HEK293 (cell line): ENCODE data around the gene UGT2B7.

Experiments used
- CTCF ChIP-seq: fragments of 450-650 bp; formaldehyde crosslinking; IDR thresholded peaks from 2 replicates; pipeline ENCODE4 v1.5.1; 2016; ENCODE audit warnings: missing biosample characterization, missing genetic modification characterization
- ZBTB10 ChIP-seq: fragments of 450-650 bp; formaldehyde crosslinking; IDR thresholded peaks from 2 replicates; pipeline ENCODE4 v1.5.1; 2016; ENCODE audit warnings: missing biosample characterization, missing genetic modification characterization
- ZBTB20 ChIP-seq: fragments of 450-650 bp; formaldehyde crosslinking; IDR thresholded peaks from 2 replicates; pipeline ENCODE4 v1.5.1; 2016; ENCODE audit warnings: missing biosample characterization, missing genetic modification characterization
- ZNF133 ChIP-seq: fragments of 450-650 bp; formaldehyde crosslinking; IDR thresholded peaks from 2 replicates; pipeline ENCODE4 v1.5.1; 2016; ENCODE audit warnings: missing biosample characterization, missing genetic modification characterization
- ZNF280C ChIP-seq: fragments of 450-650 bp; formaldehyde crosslinking; IDR thresholded peaks from 2 replicates; pipeline ENCODE4 v1.5.1; 2016; ENCODE audit warnings: missing biosample characterization, missing genetic modification characterization
- ZNF302 ChIP-seq: fragments of 450-650 bp; formaldehyde crosslinking; IDR thresholded peaks from 2 replicates; pipeline ENCODE4 v1.5.1; 2016; ENCODE audit warnings: missing biosample characterization, missing genetic modification characterization, low read depth
- ZNF544 ChIP-seq: fragments of 450-650 bp; formaldehyde crosslinking; IDR thresholded peaks from 2 replicates; pipeline ENCODE4 v1.5.0; 2017; ENCODE audit warnings: missing biosample characterization, missing genetic modification characterization

GRCh38 chr4:69092190-69092589 is 4.1 kb upstream of the UGT2B7 start:
- TF ChIP-seq ZBTB20 (no peak), ZNF133 (tag by site-specific recombination) (no peak), ZNF302 (no peak), CTCF (tag by site-specific recombination) (no peak), ZNF544 (tag by site-specific recombination) (no peak), ZBTB10 (tag by site-specific recombination) (no peak), ZNF280C (tag by site-specific recombination) (no peak)
